Thoracic aorta (tissue), 2 donors: ENCODE results near the gene ADAMTS17. TPM values are rescaled to one million over a fixed set of nuclear protein-coding genes. Genes with fewer than 3 reads are reported as not detected.

Experiments used
- ATAC-seq: fragments of 150-250 bp; one replicate; pipeline ENCODE4 v1.8.0; 2017; ENCODE audit warnings: low read depth; ENCODE audit not compliant: insufficient number of reproducible peaks, low FRiP score
- DNase-seq: peaks from one replicate; pipeline ENCODE4 v3.0.0-alpha.2; 2020; ENCODE audit warnings: low spot score
- H3K27ac ChIP-seq, 2 donors: fragments of 200-600 bp; sonication (generic); 1 replicate in 1 of 2; 2 replicates in 1 of 2; pipeline ENCODE4 v1.5.1; 2016; ENCODE audit warnings: mild to moderate bottlenecking in 2 of 2, moderate library complexity in 2 of 2
- H3K27me3 ChIP-seq: fragments of 200-600 bp; sonication (generic); replicated peaks from 2 replicates; pipeline ENCODE4 v1.6.0; 2016; ENCODE audit warnings: mild to moderate bottlenecking; ENCODE audit not compliant: insufficient read depth
- H3K36me3 ChIP-seq: fragments of 200-600 bp; sonication (generic); one replicate; pipeline ENCODE4 v1.5.1; 2016
- H3K4me1 ChIP-seq, 2 donors: fragments of 200-600 bp; sonication (generic); 1 replicate in 1 of 2; 2 replicates in 1 of 2; pipeline versions ENCODE4 v1.5.1 to v1.6.0; 2016; ENCODE audit warnings: low read depth in 2 of 2, mild to moderate bottlenecking in 1 of 2; ENCODE audit not compliant: control insufficient read depth in 1 of 2
- H3K4me3 ChIP-seq: fragments of 200-600 bp; sonication (generic); 2 replicates; pipeline ENCODE4 v1.5.1; 2016; ENCODE audit warnings: mild to moderate bottlenecking
- H3K9me3 ChIP-seq: fragments of 200-600 bp; sonication (generic); 2 replicates; pipeline ENCODE4 v1.5.1; 2016
- total RNA-seq, 2 donors: library from RNA; depleted of rRNA; stranded (reverse); fragments of >200 nt; gene quantifications; one replicate each; pipeline versions ENCODE4 v1.1.0 to v1.2.3, GENCODE V29; 2016
- TF ChIP-seq, protein P1 (sequence below): fragments of 200-600 bp; sonication (generic); IDR thresholded peaks from one replicate; pipeline ENCODE4 v1.5.1; 2019; ENCODE audit warnings: antibody characterized with exemption

ADAMTS17 gene
- total RNA-seq, 2 donors from 2014 or later, result 2.8 to 8.1 TPM

DNA sequence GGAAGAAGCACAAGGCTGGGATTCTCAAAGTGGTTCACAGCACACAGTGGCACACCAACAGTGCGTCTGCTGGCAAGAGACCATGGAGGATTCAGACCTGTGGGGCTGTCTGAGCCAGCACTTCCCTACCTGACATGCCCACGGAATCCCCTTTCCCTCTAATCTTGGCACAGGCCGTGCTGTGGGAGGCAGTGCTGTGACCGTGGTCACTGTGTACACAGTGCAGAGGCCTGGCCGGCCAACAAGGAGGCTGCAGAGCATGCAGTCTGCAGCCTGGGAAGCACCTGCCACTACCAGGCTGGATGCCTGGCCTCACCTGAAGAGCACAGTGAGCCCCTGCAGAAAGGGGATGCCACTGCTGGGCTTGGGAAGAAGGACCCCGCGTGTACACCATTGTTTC lies 307.6 kb downstream of the ADAMTS17 start:
- Histone ChIP-seq H3K9me3 (no peaks in the 10 kb centered on the region), H3K27me3 (no peaks in the 10 kb centered on the region), H3K4me1 (peaks cover 6 to 37% of the 10 kb centered on the region in 2 donors), H3K27ac (no peak overlapping the region), H3K4me3 (no peak overlapping the region), H3K36me3 (no peaks in the 10 kb centered on the region)
- TF ChIP-seq, protein P1, sequence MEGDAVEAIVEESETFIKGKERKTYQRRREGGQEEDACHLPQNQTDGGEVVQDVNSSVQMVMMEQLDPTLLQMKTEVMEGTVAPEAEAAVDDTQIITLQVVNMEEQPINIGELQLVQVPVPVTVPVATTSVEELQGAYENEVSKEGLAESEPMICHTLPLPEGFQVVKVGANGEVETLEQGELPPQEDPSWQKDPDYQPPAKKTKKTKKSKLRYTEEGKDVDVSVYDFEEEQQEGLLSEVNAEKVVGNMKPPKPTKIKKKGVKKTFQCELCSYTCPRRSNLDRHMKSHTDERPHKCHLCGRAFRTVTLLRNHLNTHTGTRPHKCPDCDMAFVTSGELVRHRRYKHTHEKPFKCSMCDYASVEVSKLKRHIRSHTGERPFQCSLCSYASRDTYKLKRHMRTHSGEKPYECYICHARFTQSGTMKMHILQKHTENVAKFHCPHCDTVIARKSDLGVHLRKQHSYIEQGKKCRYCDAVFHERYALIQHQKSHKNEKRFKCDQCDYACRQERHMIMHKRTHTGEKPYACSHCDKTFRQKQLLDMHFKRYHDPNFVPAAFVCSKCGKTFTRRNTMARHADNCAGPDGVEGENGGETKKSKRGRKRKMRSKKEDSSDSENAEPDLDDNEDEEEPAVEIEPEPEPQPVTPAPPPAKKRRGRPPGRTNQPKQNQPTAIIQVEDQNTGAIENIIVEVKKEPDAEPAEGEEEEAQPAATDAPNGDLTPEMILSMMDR, result no peak
- no peak for ATAC-seq
- DNase-seq, result no peak

DNA sequence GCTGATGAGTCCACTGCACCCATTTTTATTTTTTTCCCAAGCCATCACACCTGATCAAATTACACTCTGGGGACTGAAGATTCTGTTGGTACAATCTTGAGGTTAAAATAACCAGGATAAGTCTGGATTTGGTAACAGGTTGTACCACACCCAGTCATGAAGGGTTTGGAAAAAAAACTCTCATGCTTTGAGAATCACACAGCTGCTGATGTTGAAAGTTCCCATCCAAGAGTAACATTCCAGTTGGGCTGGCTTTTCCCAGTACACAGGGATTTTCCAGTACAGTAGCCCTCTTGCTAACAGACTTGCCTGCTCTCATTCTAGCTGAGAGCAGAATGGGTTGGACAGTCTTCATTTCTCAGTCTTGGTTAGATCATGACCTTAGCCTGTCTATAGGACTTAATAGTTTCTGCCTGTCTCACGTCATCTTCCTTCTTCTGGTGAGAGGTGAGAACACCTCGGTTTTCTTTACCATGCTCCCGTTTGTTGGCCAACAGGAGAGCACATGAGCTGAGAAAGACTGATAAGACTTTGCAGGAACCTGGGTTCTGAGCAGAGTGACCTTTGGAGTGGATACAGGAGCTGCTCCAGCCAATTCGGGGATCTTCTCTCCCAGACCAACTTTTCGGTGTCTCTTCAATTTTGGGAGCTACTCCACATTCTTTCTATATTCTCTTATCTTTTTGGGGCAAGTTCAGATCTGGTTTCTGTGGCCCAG lies 308.5 kb downstream of the ADAMTS17 start:
- Histone ChIP-seq H3K27me3 (no peaks in the 10 kb centered on the region), H3K27ac (peak overlapping the region; percentile 57 to 62), H3K9me3 (no peaks in the 10 kb centered on the region), H3K4me3 (no peak overlapping the region), H3K36me3 (no peaks in the 10 kb centered on the region), H3K4me1 (peaks cover 6 to 46% of the 10 kb centered on the region in 2 donors)
- peak; percentile 77 for ATAC-seq
- no peak for DNase-seq
- TF ChIP-seq, protein P1, result no peak

DNA sequence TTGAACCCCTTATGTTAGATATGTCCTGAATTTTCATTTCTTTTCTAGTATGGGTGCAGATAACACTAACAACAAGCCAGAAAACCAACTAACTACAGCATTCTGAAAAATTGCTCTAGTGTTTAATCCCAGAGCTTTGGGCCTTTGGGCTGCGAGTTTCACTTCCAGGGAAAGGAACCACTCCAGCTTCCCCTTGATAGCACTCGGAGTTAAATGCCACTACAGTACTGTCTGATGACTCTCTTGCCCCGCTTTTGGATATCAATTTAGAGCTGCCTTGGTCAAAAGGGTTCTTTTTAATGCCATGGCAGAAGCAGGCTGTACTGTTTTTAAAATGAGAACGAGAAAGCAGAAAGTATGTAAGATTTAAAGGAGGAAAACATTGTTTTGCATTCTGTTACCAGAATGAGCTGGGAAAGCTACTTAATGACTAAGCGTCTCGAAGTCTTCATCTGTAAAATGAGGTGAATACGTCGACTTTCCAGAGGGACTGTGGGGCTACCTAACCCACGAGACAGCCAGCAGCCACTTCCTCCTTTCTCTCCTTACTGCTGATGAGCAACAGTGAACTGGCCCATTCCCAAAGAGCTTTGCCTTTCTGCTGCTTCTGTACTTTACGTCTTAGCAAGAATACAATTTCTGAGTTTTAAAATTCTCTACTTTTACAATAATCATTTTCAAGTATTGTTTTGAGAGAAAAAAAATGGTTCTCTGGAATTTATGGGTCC lies 309.3 kb downstream of the ADAMTS17 start:
- Histone ChIP-seq H3K27me3 (no peaks in the 10 kb centered on the region), H3K4me3 (no peak overlapping the region), H3K4me1 (peaks cover 6 to 48% of the 10 kb centered on the region in 2 donors), H3K36me3 (no peaks in the 10 kb centered on the region), H3K9me3 (no peaks in the 10 kb centered on the region), H3K27ac (peak overlapping the region; percentile 57 to 62)
- DNase-seq, result no peak
- TF ChIP-seq, protein P1, result no peak
- ATAC-seq, result no peak

DNA sequence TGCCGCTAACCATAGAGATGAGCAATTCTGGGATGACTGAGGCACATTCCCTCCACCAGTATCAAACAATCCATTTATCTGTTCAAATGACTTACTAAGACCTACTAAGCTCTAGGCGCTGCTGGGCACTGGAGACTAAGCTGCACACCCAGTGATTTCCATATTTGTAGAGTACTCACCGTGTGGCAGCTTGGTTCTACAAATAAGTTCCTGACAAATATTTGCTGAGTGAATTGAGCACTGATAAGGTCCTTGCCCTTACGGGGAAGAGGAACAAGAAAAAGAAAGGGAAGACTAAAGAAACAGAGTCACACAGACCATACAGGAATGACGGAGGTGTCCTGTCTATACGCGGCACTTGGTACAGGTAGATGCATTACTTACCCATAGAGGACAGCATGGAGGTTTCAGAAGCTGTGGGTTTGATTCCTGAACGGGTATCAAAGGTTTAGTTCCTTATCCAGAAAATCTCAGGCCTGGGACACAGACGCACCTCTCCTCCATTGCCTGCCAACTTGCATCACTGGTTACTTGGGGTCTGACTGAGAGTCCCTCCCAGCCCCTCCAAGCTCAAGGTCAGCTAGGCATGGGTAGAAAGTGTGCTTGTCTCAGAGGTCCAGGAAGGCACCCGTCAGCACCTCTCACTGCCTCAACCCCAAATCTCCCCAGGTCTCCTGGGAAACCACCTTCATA lies 310.0 kb downstream of the ADAMTS17 start:
- H3K27me3 ChIP-seq, result no peaks in the 10 kb centered on the region
- H3K27ac ChIP-seq, result peak overlapping the region; percentile 57 to 62
- TF ChIP-seq, protein P1, result no peak
- DNase-seq (no peak), ATAC-seq (no peak)
- no peaks in the 10 kb centered on the region for H3K36me3 ChIP-seq
- no peaks in the 10 kb centered on the region for H3K9me3 ChIP-seq
- peaks cover 6 to 48% of the 10 kb centered on the region in 2 donors for H3K4me1 ChIP-seq
- no peak overlapping the region for H3K4me3 ChIP-seq

DNA sequence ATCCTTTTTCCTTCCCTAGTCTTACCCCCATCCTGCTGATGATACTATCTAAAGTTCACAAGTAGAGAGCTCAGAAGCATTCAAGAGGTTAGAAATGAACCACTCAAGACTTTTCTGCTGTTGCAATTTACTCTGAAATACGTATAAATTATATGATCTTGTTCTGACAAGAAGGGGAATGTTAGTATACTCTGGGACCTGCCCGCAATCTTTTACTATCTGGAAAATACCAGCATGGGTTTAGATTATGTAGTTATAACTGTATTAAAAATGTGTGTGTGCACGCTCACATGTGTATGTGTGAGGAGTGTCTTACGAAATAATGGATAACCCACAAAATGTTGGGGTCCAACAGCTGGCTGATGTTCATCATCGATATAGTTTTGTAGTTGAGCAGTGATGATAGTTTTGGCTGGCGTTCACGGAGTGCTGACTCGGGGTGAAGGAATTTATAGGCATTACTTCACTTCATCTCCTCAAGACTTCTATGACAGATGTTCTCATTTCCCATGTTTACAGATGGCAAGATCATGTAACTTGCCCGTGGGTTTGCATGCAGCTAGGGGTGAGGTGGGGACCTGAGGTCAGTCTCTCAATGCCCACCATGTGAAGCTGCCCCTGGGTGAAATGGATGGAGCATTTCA lies 311.1 kb downstream of the ADAMTS17 start:
- Histone ChIP-seq H3K27me3 (no peaks in the 10 kb centered on the region), H3K4me3 (no peak overlapping the region), H3K4me1 (peaks cover 6 to 48% of the 10 kb centered on the region in 2 donors), H3K9me3 (no peaks in the 10 kb centered on the region), H3K27ac (no peak overlapping the region), H3K36me3 (no peaks in the 10 kb centered on the region)
- TF ChIP-seq, protein P1, result no peak
- DNase-seq, result no peak
- no peak for ATAC-seq
